Stomach (tissue), 4 donors: ENCODE data around the gene NCAPG2.

Source experiments
- CTCF ChIP-seq, 7 experiments: fragments of 450-650 bp in 4 of 7; fragments of 200-600 bp in 3 of 7; sonication (generic) in 3 of 7; IDR thresholded peaks; one replicate each; pipeline ENCODE4 v1.5.1; 2016 to 2019; ENCODE audit warnings: antibody characterized with exemption in 7 of 7, control low read depth in 2 of 7, mild to moderate bottlenecking in 1 of 7
- EP300 ChIP-seq: sonication (generic); formaldehyde crosslinking; IDR thresholded peaks from one replicate; pipeline ENCODE4 v1.6.1; 2017; ENCODE audit warnings: antibody characterized with exemption
- POLR2AphosphoS5 ChIP-seq, 3 donors: sonication (generic); formaldehyde crosslinking; IDR thresholded peaks; one replicate each; pipeline ENCODE4 v1.6.1; 2016; ENCODE audit warnings: antibody characterized with exemption in 3 of 3

- TF ChIP-seq EP300 (no peak), CTCF (IDR thresholded peaks at IDR 0.05) (no peak), POLR2AphosphoS5 (IDR thresholded peaks at IDR 0.05) (no peak)
These were observed 18.7 kb upstream of the NCAPG2 start for GRCh38 chr7:158723266-158723665.
